PC-3 (cell line): ENCODE measurements around the gene NFKB2.

Experiments used
- EZH2phosphoT487 ChIP-seq: fragments of 300-600 bp; sonication (generic); IDR thresholded peaks from 2 replicates; pipeline ENCODE4 v1.6.1; 2018; ENCODE audit warnings: mild to moderate bottlenecking, antibody characterized with exemption, low read length, borderline replicate concordance
- TF ChIP-seq, protein P1 (sequence below): fragments of 300-600 bp; sonication (generic); conservative IDR thresholded peaks from 2 replicates; pipeline ENCODE4 v1.5.1; 2017; ENCODE audit warnings: antibody characterized with exemption, low read depth, mild to moderate bottlenecking, low read length

DNA sequence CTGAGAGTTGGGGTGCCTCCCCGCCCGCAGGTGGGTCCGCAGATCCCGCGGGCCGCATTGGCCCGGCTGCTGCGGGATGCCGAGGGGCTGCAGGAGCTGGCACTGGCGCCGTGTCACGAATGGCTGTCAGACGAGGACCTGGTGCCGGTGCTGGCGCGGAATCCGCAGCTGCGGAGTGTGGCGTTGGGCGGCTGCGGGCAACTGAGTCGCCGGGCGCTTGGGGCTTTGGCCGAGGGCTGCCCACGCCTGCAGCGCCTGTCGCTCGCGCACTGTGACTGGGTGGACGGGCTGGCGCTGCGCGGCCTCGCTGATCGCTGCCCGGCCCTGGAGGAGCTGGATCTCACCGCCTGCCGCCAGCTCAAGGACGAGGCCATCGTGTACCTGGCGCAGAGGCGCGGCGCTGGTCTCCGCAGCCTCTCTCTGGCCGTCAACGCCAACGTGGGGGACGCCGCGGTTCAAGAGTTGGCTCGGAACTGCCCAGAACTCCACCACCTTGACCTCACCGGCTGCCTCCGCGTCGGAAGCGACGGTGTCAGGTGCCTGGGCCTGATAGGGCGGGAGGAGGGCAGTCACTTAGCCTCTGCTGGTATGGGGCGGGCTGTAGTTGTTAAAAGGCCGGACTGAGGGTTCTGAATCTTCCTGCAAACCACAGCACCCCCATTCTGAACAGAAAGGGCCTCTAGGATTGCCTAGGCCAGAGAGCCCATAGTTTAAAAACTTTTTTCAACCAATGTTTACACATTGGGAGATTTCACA, 26.4 kb downstream of the NFKB2 start:
- TF ChIP-seq, protein P1, sequence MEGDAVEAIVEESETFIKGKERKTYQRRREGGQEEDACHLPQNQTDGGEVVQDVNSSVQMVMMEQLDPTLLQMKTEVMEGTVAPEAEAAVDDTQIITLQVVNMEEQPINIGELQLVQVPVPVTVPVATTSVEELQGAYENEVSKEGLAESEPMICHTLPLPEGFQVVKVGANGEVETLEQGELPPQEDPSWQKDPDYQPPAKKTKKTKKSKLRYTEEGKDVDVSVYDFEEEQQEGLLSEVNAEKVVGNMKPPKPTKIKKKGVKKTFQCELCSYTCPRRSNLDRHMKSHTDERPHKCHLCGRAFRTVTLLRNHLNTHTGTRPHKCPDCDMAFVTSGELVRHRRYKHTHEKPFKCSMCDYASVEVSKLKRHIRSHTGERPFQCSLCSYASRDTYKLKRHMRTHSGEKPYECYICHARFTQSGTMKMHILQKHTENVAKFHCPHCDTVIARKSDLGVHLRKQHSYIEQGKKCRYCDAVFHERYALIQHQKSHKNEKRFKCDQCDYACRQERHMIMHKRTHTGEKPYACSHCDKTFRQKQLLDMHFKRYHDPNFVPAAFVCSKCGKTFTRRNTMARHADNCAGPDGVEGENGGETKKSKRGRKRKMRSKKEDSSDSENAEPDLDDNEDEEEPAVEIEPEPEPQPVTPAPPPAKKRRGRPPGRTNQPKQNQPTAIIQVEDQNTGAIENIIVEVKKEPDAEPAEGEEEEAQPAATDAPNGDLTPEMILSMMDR: no peak
- no peak for TF ChIP-seq EZH2phosphoT487
